ENCODE data around the gene TGFB3.
A peak's percentile ranks its signal among the peaks of the same experiment; 100 is the strongest.

DNA sequence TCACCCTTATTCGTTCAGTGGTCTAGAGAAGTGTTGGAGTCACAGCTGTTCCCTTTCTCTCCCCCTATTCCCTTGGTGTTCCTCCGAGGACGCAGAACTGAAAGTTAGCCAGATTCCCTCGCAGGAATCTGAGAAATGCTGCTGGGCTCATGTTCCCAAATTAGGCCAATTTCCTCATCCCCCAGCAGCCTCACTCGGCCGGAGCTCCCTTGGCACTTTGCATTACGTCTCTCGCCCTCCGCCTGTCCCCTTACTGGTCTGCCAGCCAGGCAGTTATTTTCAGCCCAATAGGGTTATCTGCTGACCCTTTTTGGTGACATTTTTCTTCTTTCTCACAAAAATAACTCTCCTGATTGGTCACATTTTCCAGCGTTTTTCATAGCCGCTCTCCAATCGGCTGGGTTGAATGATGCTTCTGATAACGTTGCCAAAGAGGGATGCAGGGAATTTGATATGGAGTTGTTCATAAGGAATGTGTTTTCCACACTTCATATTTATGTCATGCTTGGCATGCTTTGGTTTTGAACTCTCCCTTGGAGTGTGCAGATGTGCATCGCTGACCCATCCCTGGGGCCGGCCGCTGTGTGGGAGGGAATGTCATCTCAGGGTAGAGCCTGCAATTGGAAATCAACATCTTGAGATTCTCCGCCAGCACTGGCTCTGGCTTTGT lies 13.7 kb upstream of the TGFB3 start:
- TF ChIP-seq, protein P1, sequence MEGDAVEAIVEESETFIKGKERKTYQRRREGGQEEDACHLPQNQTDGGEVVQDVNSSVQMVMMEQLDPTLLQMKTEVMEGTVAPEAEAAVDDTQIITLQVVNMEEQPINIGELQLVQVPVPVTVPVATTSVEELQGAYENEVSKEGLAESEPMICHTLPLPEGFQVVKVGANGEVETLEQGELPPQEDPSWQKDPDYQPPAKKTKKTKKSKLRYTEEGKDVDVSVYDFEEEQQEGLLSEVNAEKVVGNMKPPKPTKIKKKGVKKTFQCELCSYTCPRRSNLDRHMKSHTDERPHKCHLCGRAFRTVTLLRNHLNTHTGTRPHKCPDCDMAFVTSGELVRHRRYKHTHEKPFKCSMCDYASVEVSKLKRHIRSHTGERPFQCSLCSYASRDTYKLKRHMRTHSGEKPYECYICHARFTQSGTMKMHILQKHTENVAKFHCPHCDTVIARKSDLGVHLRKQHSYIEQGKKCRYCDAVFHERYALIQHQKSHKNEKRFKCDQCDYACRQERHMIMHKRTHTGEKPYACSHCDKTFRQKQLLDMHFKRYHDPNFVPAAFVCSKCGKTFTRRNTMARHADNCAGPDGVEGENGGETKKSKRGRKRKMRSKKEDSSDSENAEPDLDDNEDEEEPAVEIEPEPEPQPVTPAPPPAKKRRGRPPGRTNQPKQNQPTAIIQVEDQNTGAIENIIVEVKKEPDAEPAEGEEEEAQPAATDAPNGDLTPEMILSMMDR (IDR thresholded peaks at IDR 0.05): no peak
- peak in 1 of 2 donors; percentile 21 for TF ChIP-seq POLR2A (IDR thresholded peaks at IDR 0.05)

All from uterus (tissue), 2 donors.